HG02642 (cell line): ENCODE data around the gene GSK3A.

Source experiments
- ATAC-seq: cut with Tn5 transposase; IDR thresholded peaks from one replicate; pipeline ENCODE4 v1.9.1; 2021; ENCODE audit warnings: mild to moderate bottlenecking; ENCODE audit not compliant: unreplicated experiment, poor library complexity

GSK3A gene

DNA sequence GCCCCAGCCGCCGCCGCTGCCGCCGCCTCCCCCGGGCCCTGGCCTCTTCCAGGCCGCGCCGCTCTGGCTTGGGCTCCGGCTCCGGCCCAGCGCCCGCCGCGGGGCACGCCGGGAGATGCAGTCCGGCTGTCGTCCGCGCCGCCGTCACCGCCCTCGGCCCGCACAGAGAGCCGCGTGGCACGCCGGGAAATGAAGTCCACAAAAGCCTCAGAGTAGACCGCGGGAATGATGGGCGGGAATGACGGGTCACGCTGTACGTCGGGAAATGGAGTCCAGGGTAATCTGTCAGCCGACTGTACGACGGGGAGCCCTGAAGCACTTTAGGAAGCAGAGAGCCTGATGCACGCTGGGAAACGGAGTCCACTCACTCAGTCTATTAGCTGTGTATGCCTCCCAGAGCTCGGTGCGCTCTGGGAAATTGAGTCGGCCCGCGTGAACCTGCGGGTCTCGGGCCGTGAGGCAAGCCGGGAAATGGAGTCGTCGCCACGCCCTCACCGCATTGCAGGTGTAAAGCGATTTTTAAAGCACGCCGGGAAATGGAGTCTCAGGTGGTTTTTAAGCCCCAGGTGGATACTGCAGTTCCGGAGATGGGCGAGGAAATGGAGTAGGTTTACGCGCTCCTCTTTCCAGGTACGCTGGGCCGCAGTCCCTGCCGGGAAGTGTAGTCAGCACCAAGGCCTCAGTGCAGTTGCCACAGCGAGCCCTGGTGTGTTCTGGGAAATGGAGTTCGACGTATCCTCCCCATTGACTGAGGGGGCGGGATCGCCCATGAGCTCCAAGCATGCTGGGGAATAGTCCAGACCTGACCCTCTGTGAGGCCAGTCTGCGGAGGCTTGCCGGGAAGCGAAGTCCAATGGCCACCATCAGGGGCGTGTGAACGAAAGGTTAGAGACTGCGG lies at the start of gene GSK3A:
Gene GSK3A, minus strand, starts transcription at position 91 of the 898 bp plus-strand sequence. CDS start 137 bp downstream, outside the sequence.
- peak; percentile 66 for ATAC-seq

DNA sequence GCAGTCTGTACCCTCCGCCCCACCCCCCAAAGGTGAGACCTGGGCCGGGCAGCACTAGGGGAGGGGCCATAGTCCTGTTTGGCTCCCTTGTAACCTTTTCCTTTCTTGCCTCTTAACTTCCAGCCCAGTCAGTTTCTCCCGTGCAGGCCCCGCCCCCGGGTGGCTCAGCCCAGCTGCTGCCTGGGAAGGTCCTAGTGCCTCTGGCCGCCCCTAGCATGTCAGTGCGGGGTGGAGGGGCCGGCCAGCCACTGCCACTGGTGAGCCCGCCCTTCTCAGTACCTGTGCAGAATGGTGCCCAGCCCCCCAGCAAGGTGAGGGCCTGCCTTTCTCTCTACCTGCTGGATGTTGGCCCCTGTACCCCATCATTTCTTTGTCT lies 49.0 kb upstream of the GSK3A start:
- no peak for ATAC-seq

DNA sequence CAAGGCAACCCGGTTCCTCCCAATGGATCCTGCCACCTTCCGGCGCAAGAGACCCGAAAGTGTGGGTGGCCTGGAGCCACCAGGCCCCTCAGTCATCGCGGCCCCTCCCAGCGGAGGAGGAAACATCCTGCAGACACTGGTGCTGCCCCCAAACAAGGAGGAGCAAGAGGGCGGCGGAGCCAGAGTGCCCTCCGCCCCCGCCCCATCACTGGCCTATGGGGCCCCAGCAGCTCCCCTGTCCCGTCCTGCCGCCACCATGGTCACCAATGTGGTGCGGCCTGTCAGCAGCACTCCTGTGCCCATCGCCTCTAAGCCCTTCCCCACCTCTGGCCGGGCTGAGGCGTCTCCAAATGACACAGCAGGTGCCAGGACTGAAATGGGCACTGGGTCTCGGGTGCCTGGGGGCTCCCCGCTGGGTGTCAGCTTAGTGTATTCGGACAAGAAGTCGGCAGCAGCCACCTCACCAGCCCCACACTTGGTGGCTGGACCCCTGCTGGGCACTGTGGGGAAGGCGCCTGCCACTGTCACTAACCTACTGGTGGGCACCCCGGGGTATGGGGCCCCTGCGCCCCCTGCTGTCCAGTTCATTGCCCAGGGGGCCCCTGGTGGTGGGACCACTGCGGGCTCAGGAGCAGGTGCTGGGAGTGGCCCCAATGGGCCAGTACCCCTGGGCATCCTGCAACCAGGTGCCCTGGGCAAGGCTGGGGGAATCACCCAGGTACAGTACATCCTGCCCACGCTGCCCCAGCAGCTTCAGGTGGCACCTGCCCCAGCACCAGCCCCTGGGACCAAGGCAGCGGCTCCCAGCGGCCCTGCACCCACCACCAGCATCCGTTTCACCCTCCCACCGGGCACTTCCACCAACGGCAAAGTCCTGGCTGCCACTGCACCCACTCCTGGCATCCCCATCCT lies 48.4 kb upstream of the GSK3A start:
- no peak for ATAC-seq

DNA sequence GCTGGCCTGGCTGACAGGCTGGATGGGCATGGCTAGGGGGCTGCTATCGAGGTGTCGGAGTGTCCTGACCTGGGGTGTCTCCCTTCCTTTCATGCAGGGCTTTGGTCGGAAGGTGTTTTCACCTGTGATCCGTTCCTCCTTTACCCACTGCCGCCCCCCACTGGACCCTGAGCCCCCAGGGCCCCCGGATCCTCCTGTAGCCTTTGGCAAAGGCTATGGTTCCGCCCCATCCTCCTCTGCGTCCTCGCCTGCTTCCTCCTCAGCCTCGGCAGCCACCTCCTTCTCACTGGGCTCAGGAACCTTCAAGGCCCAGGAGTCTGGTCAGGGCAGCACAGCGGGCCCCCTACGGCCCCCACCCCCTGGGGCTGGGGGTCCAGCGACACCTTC lies 47.7 kb upstream of the GSK3A start:
- ATAC-seq: no peak

DNA sequence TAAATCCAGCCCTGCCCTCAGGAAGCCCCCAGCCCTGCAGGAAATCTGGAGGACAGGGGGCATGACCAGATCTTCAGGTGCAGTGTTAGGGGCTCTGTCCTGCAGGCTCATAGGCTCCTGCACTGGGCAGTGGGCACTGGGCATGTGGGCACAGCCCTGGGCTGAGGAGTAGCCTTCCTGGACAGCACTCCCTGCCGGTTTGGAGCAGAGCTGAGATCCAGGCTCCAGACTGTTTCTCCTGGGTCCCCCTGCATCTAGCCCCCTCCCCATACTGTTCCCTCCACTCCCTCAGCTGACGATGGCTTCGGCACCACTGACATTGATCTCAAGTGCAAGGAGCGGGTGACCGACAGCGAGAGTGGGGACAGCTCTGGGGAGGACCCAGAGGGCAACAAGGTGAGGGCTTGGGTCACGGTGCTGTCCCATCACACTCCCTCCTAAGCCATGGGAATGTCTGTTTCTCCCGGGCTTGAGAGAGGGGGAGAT lies 47.2 kb upstream of the GSK3A start:
- ATAC-seq: no peak

DNA sequence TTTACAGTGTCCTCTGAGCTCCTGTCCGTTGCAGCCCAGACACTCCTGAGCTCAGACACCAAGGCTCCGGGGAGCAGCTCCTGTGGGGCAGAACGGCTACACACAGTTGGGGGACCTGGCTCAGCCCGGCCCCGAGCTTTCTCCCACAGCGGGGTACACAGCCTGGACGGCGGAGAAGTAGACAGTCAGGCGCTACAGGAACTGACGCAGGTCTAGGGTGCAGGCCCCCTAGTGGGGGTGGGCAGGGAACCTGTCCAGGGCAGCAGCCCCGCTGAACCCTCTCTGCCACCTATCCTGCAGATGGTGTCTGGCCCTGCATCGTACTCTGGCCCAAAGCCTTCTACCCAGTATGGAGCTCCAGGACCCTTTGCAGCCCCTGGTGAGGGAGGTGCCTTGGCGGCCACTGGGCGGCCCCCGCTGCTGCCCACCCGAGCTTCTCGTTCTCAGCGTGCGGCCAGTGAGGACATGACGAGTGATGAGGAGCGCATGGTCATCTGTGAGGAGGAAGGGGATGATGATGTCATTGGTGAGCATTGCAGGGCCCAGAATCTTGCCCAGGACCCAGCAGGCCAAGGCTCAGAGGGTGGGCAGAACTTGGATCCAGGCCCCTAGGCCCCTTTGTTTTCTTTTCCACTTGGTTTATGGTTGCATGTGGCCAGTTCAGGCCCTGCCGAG lies 46.6 kb upstream of the GSK3A start:
- ATAC-seq: no peak

DNA sequence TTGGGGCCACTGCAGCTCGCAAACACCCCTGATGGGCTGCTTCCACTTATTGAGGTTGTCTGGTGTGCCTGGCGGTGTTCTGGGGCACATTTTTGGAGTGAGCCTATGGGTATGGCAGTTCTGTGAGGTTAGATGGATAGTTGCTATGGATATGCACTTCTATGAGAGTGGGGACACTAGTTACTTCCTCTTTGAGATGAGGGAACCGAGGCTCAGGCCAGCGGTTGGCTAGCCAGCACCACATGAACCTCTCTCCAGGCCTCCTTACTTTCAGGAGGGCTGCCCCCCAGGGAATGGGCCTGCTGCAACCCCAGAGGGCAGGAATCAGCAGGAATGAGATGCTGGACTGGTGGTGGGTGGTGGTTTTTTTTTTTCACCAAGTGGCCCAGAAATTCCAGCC lies 46.0 kb upstream of the GSK3A start:
- ATAC-seq: no peak

DNA sequence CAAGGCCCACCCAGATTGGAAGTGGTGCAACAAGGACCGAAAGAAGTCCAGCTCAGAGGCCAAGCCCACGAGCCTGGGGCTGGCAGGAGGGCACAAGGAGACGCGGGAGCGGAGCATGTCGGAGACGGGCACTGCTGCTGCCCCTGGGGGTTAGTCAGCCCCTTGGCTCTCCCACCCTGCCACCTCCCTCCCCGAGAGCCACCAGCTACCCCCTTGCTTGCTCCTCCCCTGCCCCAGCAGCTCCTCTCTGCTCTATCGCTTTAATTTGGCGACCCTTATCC lies 45.4 kb upstream of the GSK3A start:
- no peak for ATAC-seq

DNA sequence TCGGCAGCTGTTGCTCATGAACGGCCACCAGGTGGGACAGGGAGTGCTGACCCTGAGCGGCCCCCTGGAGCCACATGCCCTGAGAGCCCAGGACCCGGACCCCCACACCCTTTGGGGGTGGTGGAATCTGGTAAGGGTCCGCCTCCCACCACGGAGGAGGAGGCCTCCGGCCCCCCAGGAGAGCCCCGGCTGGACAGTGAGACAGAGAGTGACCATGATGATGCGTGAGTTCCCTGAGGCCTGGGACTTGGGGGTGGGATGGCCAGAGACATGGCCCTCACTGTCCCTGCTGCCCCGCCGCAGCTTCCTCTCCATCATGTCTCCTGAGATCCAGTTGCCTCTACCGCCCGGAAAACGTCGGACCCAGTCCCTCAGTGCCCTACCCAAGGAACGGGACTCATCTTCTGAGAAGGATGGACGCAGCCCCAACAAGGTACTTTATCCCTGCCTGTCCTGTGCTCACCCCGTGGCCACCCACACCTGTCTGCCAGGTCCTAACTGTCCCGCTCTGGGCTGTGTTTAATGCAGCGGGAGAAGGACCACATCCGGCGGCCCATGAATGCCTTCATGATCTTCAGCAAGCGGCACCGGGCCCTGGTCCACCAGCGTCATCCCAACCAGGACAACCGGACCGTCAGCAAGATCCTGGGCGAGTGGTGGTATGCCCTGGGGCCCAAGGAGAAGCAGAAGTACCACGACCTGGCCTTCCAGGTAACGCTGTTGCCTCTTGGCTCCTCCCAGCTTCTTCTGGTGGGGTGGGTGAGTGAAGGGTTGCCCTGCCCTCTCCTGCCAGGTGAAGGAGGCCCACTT lies 44.8 kb upstream of the GSK3A start:
- no peak for ATAC-seq

DNA sequence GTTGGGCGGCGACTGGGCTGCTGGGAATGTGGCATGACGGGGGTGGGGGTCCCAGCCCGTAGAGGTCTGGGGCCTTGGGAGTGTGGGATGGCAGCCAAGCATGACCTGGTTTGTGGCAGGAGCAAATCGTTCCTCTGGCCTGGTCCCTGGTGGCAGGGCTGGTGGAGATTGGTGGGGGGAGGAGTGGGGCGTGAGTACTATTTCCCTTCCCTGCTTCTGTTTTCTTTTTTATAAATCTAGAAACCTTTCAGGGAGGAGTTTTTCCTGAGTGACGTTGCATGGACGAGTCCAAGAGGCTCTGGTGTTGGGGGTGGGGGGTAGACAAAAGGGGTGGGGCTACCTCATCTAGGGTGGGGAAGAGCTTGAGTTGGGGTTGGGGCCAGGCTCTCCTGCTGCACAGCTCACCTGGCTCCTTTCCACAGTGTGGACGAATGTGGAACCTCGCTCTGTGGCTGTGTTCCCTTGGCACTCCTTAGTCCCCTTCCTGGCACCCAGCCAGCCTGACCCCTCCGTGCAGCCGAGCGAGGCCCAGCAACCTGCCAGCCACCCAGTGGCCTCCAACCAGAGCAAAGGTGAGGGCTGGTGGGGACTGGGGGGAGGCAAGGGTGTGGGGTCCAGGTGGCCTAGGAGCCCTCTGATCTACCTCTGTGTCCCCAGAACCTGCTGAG lies 44.1 kb upstream of the GSK3A start:
- no peak for ATAC-seq

DNA sequence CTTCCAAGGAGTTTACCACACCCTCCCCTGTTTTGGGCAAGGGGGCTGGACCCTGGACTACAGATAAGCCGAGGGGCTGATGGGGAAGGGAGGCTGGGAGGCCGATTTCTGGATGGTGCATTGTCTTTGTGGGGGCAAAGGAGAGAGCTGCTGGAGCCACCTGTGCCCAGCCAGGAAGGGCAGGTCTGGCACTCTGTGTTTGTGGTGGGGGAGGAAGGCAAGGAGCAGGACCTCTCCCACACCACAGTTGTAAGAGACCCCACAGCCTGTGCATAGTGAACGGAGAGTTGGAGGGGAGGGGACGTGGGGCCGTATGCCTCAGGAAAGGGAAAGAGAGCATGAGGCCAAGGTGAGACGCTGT lies 43.6 kb upstream of the GSK3A start:
- no peak for ATAC-seq

DNA sequence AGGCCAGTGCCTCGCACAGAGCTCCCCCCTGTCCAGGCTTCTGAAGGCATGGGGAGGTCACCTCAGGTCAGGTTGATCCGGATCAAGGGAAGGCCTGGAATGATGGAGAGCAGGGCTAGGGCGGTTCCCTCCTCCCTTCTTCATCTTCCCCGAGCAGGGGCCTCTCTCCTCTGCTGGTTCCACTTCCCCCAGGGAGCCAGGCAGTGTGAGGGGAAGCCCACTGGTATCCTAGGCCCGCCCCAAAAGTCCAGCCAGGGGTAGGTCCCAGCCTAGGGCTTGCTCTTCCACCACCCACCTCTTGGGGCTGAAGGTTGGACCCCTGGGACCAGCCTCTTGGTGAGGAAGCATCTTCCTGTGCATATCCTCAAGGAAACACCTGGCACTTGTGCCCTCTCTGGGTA lies 43.1 kb upstream of the GSK3A start:
- ATAC-seq: no peak

DNA sequence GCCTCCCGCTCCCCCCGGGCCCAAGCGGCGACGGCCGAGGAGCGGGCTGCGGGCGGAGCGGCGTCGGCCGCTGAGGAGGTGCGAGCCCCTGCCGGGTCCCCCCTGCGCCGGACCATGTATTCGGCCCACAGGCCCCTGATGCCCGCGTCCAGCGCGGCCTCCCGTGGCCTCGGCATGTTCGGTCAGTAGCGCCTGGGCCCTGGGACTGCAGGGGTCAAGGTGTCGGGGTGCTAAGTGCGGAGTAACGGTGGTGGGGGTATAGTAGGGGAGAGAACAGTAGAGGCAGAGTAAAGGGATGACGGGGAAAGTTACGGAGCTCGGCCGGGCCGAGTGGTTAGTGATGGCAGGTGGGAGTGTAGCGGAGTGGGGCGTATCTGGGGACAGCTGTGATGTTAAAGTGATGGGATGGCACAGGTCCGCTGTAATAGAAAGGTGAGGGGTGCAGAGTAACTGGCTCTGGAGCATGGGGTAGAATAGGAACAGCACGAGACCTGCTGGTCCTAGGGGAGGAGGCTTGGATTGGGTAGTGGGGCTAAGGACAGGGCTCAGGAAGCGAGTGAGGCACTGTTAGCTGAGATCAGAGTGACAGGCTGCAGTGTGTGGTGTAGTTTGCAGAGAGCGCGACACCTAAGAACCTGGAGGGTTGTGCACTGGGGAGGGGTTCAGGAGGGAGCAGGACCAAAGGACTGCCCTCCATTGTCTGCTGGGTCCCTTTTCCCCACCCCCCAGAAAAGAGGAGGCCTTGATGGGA lies 42.4 kb upstream of the GSK3A start:
- no peak for ATAC-seq

DNA sequence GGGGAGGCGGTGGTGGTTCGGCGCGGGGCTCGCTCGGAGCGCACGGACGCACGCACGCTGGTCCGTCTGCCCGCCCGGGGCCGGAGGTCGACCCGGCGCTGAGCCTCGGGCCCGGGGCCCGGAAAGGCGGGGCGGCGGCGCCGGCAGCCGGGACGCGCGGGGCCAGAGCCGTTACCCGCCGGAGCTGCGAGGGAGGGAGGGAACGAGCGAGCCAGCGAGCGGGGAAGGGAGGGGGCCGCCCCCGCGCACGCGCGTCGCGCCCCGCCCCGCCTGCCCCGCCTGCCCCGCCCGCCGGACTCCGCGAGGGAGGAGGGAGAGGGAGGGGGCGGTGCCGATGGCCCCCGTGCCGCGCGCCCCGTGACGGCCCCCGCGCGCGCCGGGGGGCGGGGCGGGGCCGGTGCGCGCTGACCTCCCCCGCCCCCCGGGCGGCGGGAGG lies 41.7 kb upstream of the GSK3A start:
- ATAC-seq: peak; percentile 41

DNA sequence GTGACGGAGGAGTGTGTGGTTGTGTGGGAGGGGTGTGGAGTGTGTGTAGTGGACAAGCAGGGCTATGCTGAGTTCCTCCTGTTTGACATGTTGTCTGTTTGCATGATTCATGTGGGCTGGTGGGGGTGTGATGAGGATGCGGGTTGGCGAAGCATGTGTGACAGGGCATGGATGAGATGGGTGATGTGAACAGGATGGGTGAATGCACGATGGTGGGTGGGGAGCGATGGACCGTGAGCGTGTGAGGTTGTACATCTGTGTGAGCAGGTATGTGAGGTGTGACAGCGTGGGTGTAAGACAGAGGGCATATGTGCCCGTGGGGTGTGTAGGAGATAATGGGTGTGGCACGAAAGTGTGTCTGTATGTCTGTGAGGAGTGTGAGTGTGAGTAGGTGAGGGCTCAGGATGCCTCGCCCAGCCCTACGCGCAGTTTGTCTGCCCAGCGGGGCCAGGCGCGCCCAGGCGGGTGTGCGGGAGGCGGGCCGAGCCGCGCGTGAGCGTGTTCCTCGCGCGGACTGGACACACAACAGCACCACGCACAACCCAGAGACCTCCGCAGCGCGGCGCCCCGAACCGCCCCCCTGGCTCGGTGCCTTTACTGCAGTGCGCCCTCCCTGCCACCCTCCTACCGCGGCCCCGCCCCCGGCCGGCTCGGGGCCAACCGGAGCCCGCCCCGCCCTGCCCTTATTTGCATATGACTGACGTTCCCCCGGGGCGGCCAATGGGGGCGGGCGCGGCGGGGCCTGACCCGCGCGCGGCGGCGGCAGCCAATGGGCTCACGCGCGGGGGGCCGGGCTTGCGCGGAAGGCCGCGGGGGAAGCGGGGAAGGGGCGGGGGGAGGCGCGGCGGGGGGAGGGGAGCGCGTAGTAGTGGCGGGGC lies 41.0 kb upstream of the GSK3A start:
- peak; percentile 50 for ATAC-seq

DNA sequence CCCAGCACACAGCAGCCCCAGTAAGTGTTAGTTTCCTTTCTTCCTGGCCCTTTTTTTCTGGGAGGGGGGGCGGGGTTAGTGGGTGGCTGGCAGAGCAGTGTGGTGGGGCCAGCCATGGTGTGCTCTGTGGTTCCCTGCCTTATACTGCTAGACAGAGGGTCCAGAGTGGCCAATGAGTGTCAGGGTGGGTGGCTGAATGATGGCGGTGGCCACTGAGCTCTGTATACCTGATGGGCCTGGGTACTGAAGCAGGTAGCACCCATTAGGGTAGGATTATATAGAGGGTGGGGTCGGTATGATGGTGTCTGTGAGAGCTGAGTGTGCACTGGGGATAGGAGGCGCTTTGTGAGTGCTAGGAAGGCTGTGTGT lies 40.4 kb upstream of the GSK3A start:
- no peak for ATAC-seq

DNA sequence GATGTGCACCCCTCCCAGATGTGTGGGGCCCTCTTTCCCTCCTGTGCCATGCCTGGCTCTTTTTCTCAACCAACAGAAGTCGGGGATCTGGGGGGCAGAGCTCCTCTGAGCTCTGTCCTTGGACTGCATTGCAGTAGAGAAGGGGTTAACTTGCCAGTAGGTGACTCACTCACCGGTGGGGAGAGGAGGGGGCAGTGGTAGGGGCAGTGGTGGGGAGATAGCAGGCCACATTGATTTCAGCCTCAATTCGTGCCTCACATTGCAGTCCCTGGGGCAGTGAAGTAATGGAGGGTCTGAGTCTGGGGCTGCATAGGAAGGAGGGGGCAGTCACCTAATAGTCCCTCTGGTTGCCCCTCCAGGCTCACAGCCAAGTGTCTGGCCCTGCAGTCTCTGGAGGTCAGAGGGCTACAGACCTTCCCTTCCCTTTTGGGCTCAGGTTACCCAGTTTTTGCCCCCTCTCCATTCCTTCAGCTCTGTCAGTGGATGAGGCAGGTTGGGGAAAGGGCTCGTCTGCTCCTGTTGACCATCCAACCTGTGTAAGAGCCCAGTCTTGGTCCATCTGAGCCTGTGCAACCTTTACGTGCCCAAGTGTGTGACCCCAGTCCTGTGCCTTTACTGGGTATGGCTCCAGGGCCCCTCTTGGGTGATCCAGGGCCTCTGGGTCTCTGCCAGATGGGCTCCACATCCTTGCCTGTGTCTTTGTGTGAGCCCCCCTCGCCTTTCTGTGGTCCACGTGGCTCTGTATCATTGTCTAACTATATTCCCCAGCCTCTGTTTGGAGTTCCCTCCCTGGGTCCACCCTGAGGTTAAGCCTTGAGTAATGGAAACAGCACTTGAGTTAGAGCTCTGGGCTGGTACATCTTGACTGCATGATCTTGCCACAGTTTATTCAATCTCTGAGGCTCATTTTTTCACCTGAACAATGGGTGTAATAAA lies 39.7 kb upstream of the GSK3A start:
- no peak for ATAC-seq
